Activated T-helper 17 cell treated with anti-CD3 and anti-CD28 coated beads, Interleukin-2, amount 50 U/mL, for 72 hours (primary cell): Measurements from ENCODE around the gene NEUROD2. TPM values are rescaled to one million over a fixed set of nuclear protein-coding genes. Genes with fewer than 3 reads are reported as not detected.

Experiments used
- ATAC-seq: fragments of 150-1000 bp; cut with Tn5 transposase; replicated peaks from 2 replicates; pipeline ENCODE4 v1.10.0; 2021; ENCODE audit warnings: mild to moderate bottlenecking, moderate library complexity
- H3K27ac Mint-ChIP-seq: one replicate; pipeline ENCODE4 v1.8.0; 2022; ENCODE audit warnings: mixed read lengths
- H3K27me3 Mint-ChIP-seq: one replicate; pipeline ENCODE4 v1.8.0; 2022; ENCODE audit warnings: mixed read lengths
- H3K36me3 Mint-ChIP-seq: one replicate; pipeline ENCODE4 v1.8.0; 2022; ENCODE audit warnings: low read depth, mild to moderate bottlenecking, mixed read lengths
- H3K4me1 Mint-ChIP-seq: one replicate; pipeline ENCODE4 v1.8.0; 2022; ENCODE audit warnings: mixed read lengths
- H3K4me3 Mint-ChIP-seq: one replicate; pipeline ENCODE4 v1.8.0; 2022; ENCODE audit warnings: mild to moderate bottlenecking, mixed read lengths
- H3K9me3 Mint-ChIP-seq: one replicate; pipeline ENCODE4 v1.8.0; 2022; ENCODE audit warnings: mixed read lengths
- total RNA-seq, 2 donors: library from RNA; stranded (reverse); gene quantifications; one replicate each; pipeline ENCODE4 v1.2.3, GENCODE V29; 2022

Gene NEUROD2
- total RNA-seq, 2 donors from 2014 or later, result not detected

- H3K4me1 Mint-ChIP-seq, result no peaks in the 10 kb centered on the region
- H3K9me3 Mint-ChIP-seq, result no peaks in the 10 kb centered on the region
- no peak for ATAC-seq
- H3K27ac Mint-ChIP-seq, result no peak overlapping the region
- H3K36me3 Mint-ChIP-seq, result no peaks in the 10 kb centered on the region
- peak overlapping the region; percentile 5 for H3K4me3 Mint-ChIP-seq
- H3K27me3 Mint-ChIP-seq, result peaks cover 54% of the 10 kb centered on the region
Observed at GRCh38 chr17:39604911-39605491, 2.7 kb downstream of the NEUROD2 start.

DNA sequence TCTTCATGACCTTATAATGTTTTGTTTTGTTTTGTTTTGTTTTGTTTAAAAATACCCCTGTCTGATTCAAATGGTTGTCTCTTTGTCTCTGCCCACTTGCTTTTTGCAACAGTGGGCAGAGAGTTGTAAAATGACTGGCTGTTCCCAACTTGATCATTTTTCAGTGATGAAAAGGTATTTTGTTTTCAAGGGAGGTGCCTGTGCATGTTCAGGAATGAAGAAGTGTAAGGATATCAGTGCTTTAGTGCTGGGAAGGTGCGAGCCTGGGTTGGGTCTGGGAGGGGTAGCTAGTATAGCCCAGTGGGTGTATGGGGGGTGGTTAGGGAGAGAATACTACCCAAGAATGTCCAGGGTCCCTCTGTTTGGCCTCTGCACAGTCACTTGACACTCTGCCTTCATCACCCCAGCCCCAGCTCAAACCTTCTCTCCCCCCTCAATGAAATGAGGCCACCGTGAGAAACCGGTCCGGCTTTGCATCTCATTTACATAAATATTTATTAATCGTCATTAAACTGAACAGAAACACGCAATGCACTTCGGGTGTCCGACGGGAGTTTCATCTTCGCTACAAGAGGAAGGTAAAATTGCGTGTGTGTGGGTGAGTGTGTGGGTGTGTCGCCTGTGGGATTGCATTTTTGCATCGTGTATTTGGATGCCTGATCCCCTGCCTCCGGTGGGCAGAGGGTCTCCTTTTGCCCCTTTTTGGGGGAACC lies 4.3 kb downstream of the NEUROD2 start:
- Mint-ChIP-seq H3K27ac (no peak overlapping the region), H3K9me3 (no peaks in the 10 kb centered on the region), H3K4me3 (no peak overlapping the region), H3K4me1 (no peaks in the 10 kb centered on the region), H3K27me3 (peaks cover 46% of the 10 kb centered on the region), H3K36me3 (no peaks in the 10 kb centered on the region)
- no peak for ATAC-seq

GRCh38 chr17:39602533-39603303 lies 5.0 kb downstream of the NEUROD2 start:
- ATAC-seq, result no peak
- Mint-ChIP-seq H3K27ac (no peak overlapping the region), H3K4me3 (no peak overlapping the region), H3K36me3 (no peaks in the 10 kb centered on the region), H3K27me3 (peaks cover 48% of the 10 kb centered on the region), H3K4me1 (no peaks in the 10 kb centered on the region), H3K9me3 (no peaks in the 10 kb centered on the region)

- Mint-ChIP-seq H3K27me3 (peaks cover 50% of the 10 kb centered on the region), H3K27ac (no peak overlapping the region), H3K36me3 (no peaks in the 10 kb centered on the region), H3K4me1 (peaks cover 2% of the 10 kb centered on the region), H3K9me3 (no peaks in the 10 kb centered on the region), H3K4me3 (no peak overlapping the region)
- no peak for ATAC-seq
Observed at GRCh38 chr17:39601758-39602532, 5.8 kb downstream of the NEUROD2 start.

GRCh38 chr17:39600997-39601597 lies 6.6 kb downstream of the NEUROD2 start:
- peaks cover 6% of the 10 kb centered on the region for H3K4me1 Mint-ChIP-seq
- no peak for ATAC-seq

DNA sequence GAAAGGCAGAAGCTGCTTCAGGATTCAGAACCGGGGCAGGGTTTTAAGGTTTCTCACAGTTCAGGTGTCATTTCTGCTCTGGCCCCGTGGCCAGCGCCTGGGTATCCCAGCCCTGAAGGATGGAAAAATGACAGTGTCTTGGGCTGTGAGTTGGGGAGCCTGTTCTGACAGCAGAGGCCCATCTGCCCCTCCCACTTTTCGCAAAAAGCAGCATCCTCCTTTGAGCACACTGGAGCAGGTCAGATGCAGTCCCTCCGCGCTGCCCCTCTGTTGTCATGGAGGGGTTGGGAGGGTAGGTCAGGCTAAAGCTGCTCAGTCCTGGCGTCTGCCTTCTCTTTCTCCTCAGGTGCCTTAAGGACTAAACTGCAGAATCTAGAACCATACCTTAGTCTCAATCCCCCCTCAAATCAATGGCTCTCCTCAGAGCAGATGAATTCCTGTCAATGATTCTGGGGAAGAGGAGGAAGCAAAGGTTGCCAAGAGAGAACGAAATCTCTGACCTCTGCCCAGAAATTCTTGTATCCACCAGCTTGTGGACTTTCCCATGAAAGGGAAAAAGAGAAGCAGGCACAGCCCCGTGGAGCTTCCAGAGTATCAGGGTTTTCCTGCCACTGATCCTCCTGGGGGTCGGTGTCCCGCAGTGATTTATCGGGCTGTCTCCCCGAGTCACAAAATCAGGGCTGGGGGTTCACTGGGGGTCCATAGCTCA lies 7.3 kb downstream of the NEUROD2 start:
- Mint-ChIP-seq H3K4me3 (no peak overlapping the region), H3K36me3 (no peaks in the 10 kb centered on the region), H3K4me1 (peaks cover 9% of the 10 kb centered on the region), H3K9me3 (no peaks in the 10 kb centered on the region), H3K27ac (no peak overlapping the region), H3K27me3 (peaks cover 60% of the 10 kb centered on the region)
- ATAC-seq, result no peak

More at GRCh38 chr17:39600997-39601597, 6.6 kb downstream of the NEUROD2 start:
- Mint-ChIP-seq H3K9me3 (no peaks in the 10 kb centered on the region), H3K27me3 (peaks cover 56% of the 10 kb centered on the region), H3K27ac (no peak overlapping the region), H3K36me3 (no peaks in the 10 kb centered on the region), H3K4me3 (no peak overlapping the region)

GRCh38 chr17:39599665-39600231 lies 8.0 kb downstream of the NEUROD2 start:
- peaks cover 64% of the 10 kb centered on the region for H3K27me3 Mint-ChIP-seq
- no peaks in the 10 kb centered on the region for H3K9me3 Mint-ChIP-seq
- H3K27ac Mint-ChIP-seq, result no peak overlapping the region
- H3K4me3 Mint-ChIP-seq, result no peak overlapping the region
- no peak for ATAC-seq
- H3K36me3 Mint-ChIP-seq, result no peaks in the 10 kb centered on the region
- peaks cover 9% of the 10 kb centered on the region for H3K4me1 Mint-ChIP-seq

DNA sequence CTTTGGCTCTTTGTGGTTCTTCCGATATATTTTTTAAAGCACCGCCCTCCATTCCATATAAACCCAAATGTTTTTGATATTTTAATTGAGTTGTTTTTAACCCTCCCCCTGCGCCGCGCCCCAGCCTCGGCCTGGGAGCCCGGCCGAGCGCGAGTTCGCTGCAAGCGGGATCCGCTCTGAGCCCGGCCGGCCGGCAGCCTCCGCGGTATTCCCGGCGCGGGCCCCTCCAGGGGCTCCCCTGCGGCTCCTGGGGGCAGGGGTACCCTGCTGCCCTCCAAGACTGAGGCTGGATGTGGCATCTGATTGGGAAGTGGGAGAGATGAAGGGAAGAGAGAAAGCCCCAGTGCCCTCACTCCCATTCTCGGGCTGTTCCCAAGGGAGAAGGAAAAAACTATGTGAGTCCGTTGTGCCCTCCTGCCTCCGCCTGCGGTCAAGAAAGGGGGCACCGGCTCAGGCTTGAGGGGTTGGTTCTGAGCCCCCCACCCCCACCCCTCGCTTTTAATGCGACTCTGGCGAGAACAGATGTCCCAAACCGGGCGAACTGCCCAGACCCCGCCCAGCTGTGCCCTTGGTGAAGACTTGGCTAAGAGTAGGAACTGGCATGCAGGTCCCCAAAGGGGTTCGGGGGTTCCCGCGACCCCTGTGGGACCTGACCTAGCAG lies 8.6 kb downstream of the NEUROD2 start:
- no peaks in the 10 kb centered on the region for H3K36me3 Mint-ChIP-seq
- H3K27ac Mint-ChIP-seq, result no peak overlapping the region
- no peak for ATAC-seq
- no peak overlapping the region for H3K4me3 Mint-ChIP-seq
- H3K27me3 Mint-ChIP-seq, result peaks cover 66% of the 10 kb centered on the region
- H3K9me3 Mint-ChIP-seq, result no peaks in the 10 kb centered on the region
- H3K4me1 Mint-ChIP-seq, result peaks cover 9% of the 10 kb centered on the region

- no peak for ATAC-seq
- Mint-ChIP-seq H3K9me3 (no peaks in the 10 kb centered on the region), H3K4me1 (peaks cover 9% of the 10 kb centered on the region), H3K27ac (no peak overlapping the region), H3K27me3 (peaks cover 66% of the 10 kb centered on the region), H3K36me3 (no peaks in the 10 kb centered on the region), H3K4me3 (no peak overlapping the region)
Observed at GRCh38 chr17:39598630-39599003, 9.1 kb downstream of the NEUROD2 start.

DNA sequence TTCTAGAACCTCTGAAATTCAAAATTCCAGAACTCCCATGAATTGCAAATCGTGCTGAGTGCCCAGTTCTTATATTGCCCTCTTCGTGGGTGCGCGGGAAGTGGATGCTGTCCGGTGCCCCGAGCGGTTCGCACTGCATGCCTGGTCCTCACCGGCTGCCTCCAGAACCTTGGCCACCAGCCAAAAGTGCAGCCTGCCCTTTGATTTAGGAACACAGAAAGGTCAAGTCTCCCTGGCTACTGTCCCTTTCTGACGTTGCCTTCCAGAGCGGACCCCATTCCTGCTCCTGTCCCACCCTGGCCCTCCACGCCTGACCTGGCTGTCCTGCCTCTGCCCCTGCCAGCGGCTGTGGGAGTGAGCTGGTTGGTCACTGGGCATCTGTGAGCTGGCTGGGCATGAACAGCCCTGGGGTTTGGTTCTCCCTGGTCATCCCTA lies 9.7 kb downstream of the NEUROD2 start:
- H3K27me3 Mint-ChIP-seq, result peaks cover 66% of the 10 kb centered on the region
- peaks cover 9% of the 10 kb centered on the region for H3K4me1 Mint-ChIP-seq
- no peak overlapping the region for H3K27ac Mint-ChIP-seq
- no peak overlapping the region for H3K4me3 Mint-ChIP-seq
- no peak for ATAC-seq
- H3K36me3 Mint-ChIP-seq, result no peaks in the 10 kb centered on the region
- H3K9me3 Mint-ChIP-seq, result no peaks in the 10 kb centered on the region

GRCh38 chr17:39597372-39598046 lies 10.2 kb downstream of the NEUROD2 start:
- H3K9me3 Mint-ChIP-seq, result peaks cover under 1% of the 10 kb centered on the region
- H3K4me3 Mint-ChIP-seq, result no peak overlapping the region
- ATAC-seq, result no peak
- H3K4me1 Mint-ChIP-seq, result peaks cover 9% of the 10 kb centered on the region
- H3K36me3 Mint-ChIP-seq, result no peaks in the 10 kb centered on the region
- H3K27ac Mint-ChIP-seq, result no peak overlapping the region
- peaks cover 64% of the 10 kb centered on the region for H3K27me3 Mint-ChIP-seq

DNA sequence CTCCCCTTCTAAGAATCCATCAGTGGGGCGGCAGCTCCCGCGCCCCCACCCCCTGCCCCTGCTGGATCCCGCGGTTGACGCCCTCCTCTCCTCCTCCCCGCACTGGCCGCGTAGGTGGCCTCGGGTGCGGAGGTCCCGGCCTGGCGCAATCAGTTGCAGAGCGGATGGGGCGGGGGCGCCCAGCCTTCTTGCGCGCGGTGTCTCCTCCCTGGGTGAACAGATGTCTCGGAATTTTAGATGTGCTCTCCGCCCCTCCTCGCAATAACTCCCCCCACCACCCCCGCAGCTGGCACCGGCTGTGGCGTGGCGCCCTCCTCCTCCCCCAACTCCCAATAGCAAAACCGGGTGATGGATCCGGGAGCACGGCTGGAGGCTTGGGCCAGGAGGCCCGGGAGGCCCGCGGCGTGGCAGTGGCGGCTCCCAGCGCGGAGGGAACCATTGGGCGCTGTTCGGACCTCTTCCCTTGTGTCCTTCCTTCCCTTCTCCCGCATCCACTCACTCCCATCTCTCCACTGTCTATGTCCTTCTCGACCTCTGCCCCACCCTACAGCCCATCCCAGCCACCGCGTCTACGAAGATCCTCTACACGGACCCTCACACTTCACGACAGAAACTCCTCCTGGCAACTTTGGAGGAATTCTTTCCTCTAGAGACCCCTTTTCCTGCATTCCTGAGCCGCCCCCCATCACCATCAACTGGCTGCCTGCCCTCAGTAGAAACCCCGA lies 11.0 kb downstream of the NEUROD2 start:
- Mint-ChIP-seq H3K27ac (no peak overlapping the region), H3K4me1 (peaks cover 9% of the 10 kb centered on the region), H3K9me3 (peaks cover 5% of the 10 kb centered on the region), H3K27me3 (peaks cover 61% of the 10 kb centered on the region), H3K36me3 (no peaks in the 10 kb centered on the region), H3K4me3 (no peak overlapping the region)
- ATAC-seq, result no peak
